ENCODE measurements around the gene PDCD1LG2.

DNA sequence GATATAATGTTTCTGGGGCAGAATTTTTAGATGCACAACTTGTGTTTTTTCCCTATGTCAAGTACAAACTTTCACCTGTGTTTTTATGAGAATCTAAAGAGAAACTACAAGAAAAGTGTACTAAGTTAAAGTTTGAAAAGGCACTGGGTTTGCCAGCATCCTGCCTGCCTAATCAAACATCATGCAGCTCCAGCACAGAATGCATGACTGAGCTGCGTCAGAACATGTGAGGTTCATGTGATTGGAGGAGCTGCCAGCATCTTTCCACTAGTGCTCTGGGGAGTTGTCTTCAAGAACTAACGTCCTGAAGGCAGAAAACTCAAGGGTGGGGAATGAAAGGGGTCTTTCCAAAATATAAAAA is 72.5 kb downstream of the PDCD1LG2 start:
- TF ChIP-seq CTCF (IDR thresholded peaks at IDR 0.05), result no peak
- TF ChIP-seq POLR2A (IDR thresholded peaks at IDR 0.05), result no peak
